WTC11 (cell line): ENCODE data around the gene SULT6B1. TPM values are rescaled to one million over a fixed set of nuclear protein-coding genes. Genes with fewer than 3 reads are reported as not detected.

ENCODE experiments used
- ATAC-seq: fragments of 200-7000 bp; cut with Tn5 transposase; 2 replicates; pipeline ENCODE4 v1.10.0; 2021; ENCODE audit warnings: mild to moderate bottlenecking, moderate library complexity
- CTCF ChIA-PET: fragments of 300-600 bp; sonication (Branson Sonifier 250); formaldehyde crosslinking; loops from one replicate; lab custom pipeline; 2021; ENCODE audit warnings: antibody characterized with exemption; lab: Charles Lee
- POLR2A ChIA-PET: fragments of 350-600 bp; sonication (Branson Sonifier 250); formaldehyde crosslinking; loops from one replicate; lab custom pipeline; 2021; ENCODE audit warnings: antibody characterized with exemption; lab: Charles Lee
- DNase-seq: peaks from one replicate; pipeline ENCODE4 v3.0.0; 2021; ENCODE audit warnings: low spot score
- H3K27ac Mint-ChIP-seq: 2 replicates; pipeline ENCODE4 v1.8.0; 2021; ENCODE audit warnings: mixed read lengths
- H3K27me3 Mint-ChIP-seq: 2 replicates; pipeline ENCODE4 v1.8.0; 2021; ENCODE audit warnings: low read depth, mild to moderate bottlenecking, moderate library complexity, mixed read lengths
- H3K36me3 Mint-ChIP-seq: 2 replicates; pipeline ENCODE4 v1.8.0; 2021; ENCODE audit warnings: mixed read lengths
- H3K4me1 Mint-ChIP-seq: 2 replicates; pipeline ENCODE4 v1.8.0; 2022; ENCODE audit warnings: mixed read lengths
- H3K4me3 Mint-ChIP-seq: 2 replicates; pipeline ENCODE4 v1.8.0; 2021; ENCODE audit warnings: mild to moderate bottlenecking, moderate library complexity, mixed read lengths
- H3K9me3 Mint-ChIP-seq: 2 replicates; pipeline ENCODE4 v1.8.0; 2021; ENCODE audit warnings: mixed read lengths
- CBFB ChIP-seq: sonication (generic); formaldehyde crosslinking; IDR thresholded peaks from 2 replicates; pipeline ENCODE4 v1.8.1; 2022; ENCODE audit warnings: mild to moderate bottlenecking, low read depth, missing genetic modification reagents
- ETV6 ChIP-seq: sonication (generic); formaldehyde crosslinking; IDR thresholded peaks from 2 replicates; pipeline ENCODE4 v1.8.1; 2022; ENCODE audit warnings: mild to moderate bottlenecking, missing genetic modification reagents
- FOXP1 ChIP-seq: sonication (generic); formaldehyde crosslinking; IDR thresholded peaks from 2 replicates; pipeline ENCODE4 v1.8.0; 2022; ENCODE audit warnings: missing genetic modification reagents, mild to moderate bottlenecking, moderate library complexity, borderline replicate concordance
- GRHL2 ChIP-seq: fragments of 250-450 bp; sonication (Bioruptor Pico); IDR thresholded peaks from 2 replicates; pipeline ENCODE4 v1.8.0; 2022; ENCODE audit warnings: mild to moderate bottlenecking, moderate library complexity; ENCODE audit not compliant: insufficient replicate concordance, severe bottlenecking
- HMGA2 ChIP-seq: fragments of 250-450 bp; sonication (Bioruptor Pico); IDR thresholded peaks from 2 replicates; pipeline ENCODE4 v1.4.0; 2021; ENCODE audit warnings: mild to moderate bottlenecking, moderate library complexity
- HMGXB4 ChIP-seq: sonication (generic); formaldehyde crosslinking; IDR thresholded peaks from 2 replicates; pipeline ENCODE4 v1.8.1; 2023; ENCODE audit warnings: mild to moderate bottlenecking, moderate library complexity, missing genetic modification reagents
- MAX ChIP-seq: sonication (generic); formaldehyde crosslinking; IDR thresholded peaks from 2 replicates; pipeline ENCODE4 v1.8.0; 2022; ENCODE audit warnings: mild to moderate bottlenecking, missing genetic modification reagents
- OVOL2 ChIP-seq: fragments of 250-450 bp; sonication (Bioruptor Pico); IDR thresholded peaks from 2 replicates; pipeline ENCODE4 v1.9.0; 2021; ENCODE audit warnings: mild to moderate bottlenecking, borderline replicate concordance
- PRRX2 ChIP-seq: fragments of 250-450 bp; sonication (Bioruptor Pico); IDR thresholded peaks from 2 replicates; pipeline ENCODE4 v1.8.0; 2021; ENCODE audit warnings: mild to moderate bottlenecking
- SMAD4 ChIP-seq: sonication (generic); formaldehyde crosslinking; IDR thresholded peaks from 2 replicates; pipeline ENCODE4 v1.8.0; 2022; ENCODE audit warnings: mild to moderate bottlenecking, missing genetic modification reagents
- TP53 ChIP-seq: sonication (generic); formaldehyde crosslinking; IDR thresholded peaks from 2 replicates; pipeline ENCODE4 v1.8.1; 2023; ENCODE audit warnings: mild to moderate bottlenecking, missing genetic modification reagents
- ZBTB21 ChIP-seq: sonication (generic); formaldehyde crosslinking; IDR thresholded peaks from 2 replicates; pipeline ENCODE4 v1.8.1; 2023; ENCODE audit warnings: mild to moderate bottlenecking, missing genetic modification reagents, borderline replicate concordance
- ZNF317 ChIP-seq: sonication (generic); formaldehyde crosslinking; IDR thresholded peaks from 2 replicates; pipeline ENCODE4 v1.8.1; 2023; ENCODE audit warnings: low read depth, mild to moderate bottlenecking, moderate library complexity, missing genetic modification reagents, borderline replicate concordance
- ZNF416 ChIP-seq: fragments of 250-450 bp; sonication (Bioruptor Pico); IDR thresholded peaks from 2 replicates; pipeline ENCODE4 v1.9.0; 2021; ENCODE audit warnings: mild to moderate bottlenecking, inconsistent platforms
- ZNF423 ChIP-seq: fragments of 250-450 bp; sonication (Bioruptor Pico); IDR thresholded peaks from 2 replicates; pipeline ENCODE4 v2.1.2; 2022; ENCODE audit warnings: mild to moderate bottlenecking, moderate library complexity
- total RNA-seq: library from RNA; stranded (reverse); gene quantifications from 3 replicates; pipeline ENCODE4 v1.2.3, GENCODE V29; 2021
- TF ChIP-seq, protein P1 (sequence below): sonication (generic); formaldehyde crosslinking; IDR thresholded peaks from 2 replicates; pipeline ENCODE4 v1.8.0; 2023; ENCODE audit warnings: missing genetic modification reagents
- TF ChIP-seq, protein P2 (sequence below): sonication (generic); formaldehyde crosslinking; IDR thresholded peaks from 2 replicates; pipeline ENCODE4 v1.8.1; 2023; ENCODE audit warnings: mild to moderate bottlenecking, missing genetic modification reagents, borderline replicate concordance
- TF ChIP-seq, protein P3 (sequence below): fragments of 250-450 bp; sonication (Bioruptor Pico); IDR thresholded peaks from 2 replicates; pipeline ENCODE4 v1.9.0; 2021; ENCODE audit warnings: mild to moderate bottlenecking
- TF ChIP-seq, protein P4 (sequence below): sonication (generic); formaldehyde crosslinking; IDR thresholded peaks from 2 replicates; pipeline ENCODE4 v1.8.1; 2022; ENCODE audit warnings: low read depth, mild to moderate bottlenecking, moderate library complexity, missing genetic modification reagents, borderline replicate concordance
- TF ChIP-seq, protein P5 (sequence below): sonication (generic); formaldehyde crosslinking; IDR thresholded peaks from 2 replicates; pipeline ENCODE4 v1.8.1; 2023; ENCODE audit warnings: mild to moderate bottlenecking, missing genetic modification reagents, moderate library complexity
- TF ChIP-seq, protein P6 (sequence below): sonication (generic); formaldehyde crosslinking; IDR thresholded peaks from 2 replicates; pipeline ENCODE4 v1.8.1; 2023; ENCODE audit warnings: mild to moderate bottlenecking, missing genetic modification reagents
- TF ChIP-seq, protein P7 (sequence below): fragments of 250-450 bp; sonication (Bioruptor Pico); conservative IDR thresholded peaks from 2 replicates; pipeline ENCODE4 v1.9.0; 2021; ENCODE audit warnings: mild to moderate bottlenecking

The SULT6B1 gene
- total RNA-seq, 1 experiment from 2014 or later, result not detected

DNA sequence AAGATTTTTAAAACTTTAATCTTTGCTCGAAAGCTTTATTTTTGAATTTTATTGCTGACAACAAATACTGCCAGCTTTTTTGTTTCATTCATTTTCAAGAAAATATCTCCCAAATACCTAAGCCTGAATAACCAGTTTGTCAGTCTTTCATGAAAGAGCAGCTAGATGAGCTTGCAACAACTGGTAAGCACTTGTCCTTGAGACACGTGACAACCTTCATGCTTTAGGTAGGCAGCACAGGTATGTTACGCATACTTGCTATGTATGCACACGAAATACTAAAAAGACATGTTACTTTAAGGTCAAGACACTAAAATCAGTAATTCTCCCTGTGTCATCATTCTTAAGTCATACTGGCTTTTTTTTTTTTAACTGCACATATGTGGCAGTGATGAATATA, 30.6 kb upstream of the SULT6B1 start (continued):
- TF ChIP-seq, protein P1, sequence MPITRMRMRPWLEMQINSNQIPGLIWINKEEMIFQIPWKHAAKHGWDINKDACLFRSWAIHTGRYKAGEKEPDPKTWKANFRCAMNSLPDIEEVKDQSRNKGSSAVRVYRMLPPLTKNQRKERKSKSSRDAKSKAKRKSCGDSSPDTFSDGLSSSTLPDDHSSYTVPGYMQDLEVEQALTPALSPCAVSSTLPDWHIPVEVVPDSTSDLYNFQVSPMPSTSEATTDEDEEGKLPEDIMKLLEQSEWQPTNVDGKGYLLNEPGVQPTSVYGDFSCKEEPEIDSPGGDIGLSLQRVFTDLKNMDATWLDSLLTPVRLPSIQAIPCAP (CRISPR knock-in tag), result no peak
- TF ChIP-seq, protein P2, sequence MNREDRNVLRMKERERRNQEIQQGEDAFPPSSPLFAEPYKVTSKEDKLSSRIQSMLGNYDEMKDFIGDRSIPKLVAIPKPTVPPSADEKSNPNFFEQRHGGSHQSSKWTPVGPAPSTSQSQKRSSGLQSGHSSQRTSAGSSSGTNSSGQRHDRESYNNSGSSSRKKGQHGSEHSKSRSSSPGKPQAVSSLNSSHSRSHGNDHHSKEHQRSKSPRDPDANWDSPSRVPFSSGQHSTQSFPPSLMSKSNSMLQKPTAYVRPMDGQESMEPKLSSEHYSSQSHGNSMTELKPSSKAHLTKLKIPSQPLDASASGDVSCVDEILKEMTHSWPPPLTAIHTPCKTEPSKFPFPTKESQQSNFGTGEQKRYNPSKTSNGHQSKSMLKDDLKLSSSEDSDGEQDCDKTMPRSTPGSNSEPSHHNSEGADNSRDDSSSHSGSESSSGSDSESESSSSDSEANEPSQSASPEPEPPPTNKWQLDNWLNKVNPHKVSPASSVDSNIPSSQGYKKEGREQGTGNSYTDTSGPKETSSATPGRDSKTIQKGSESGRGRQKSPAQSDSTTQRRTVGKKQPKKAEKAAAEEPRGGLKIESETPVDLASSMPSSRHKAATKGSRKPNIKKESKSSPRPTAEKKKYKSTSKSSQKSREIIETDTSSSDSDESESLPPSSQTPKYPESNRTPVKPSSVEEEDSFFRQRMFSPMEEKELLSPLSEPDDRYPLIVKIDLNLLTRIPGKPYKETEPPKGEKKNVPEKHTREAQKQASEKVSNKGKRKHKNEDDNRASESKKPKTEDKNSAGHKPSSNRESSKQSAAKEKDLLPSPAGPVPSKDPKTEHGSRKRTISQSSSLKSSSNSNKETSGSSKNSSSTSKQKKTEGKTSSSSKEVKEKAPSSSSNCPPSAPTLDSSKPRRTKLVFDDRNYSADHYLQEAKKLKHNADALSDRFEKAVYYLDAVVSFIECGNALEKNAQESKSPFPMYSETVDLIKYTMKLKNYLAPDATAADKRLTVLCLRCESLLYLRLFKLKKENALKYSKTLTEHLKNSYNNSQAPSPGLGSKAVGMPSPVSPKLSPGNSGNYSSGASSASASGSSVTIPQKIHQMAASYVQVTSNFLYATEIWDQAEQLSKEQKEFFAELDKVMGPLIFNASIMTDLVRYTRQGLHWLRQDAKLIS, result no peak
- TF ChIP-seq ZNF423 (CRISPR knock-in tag), result no peak
- TF ChIP-seq, protein P3, sequence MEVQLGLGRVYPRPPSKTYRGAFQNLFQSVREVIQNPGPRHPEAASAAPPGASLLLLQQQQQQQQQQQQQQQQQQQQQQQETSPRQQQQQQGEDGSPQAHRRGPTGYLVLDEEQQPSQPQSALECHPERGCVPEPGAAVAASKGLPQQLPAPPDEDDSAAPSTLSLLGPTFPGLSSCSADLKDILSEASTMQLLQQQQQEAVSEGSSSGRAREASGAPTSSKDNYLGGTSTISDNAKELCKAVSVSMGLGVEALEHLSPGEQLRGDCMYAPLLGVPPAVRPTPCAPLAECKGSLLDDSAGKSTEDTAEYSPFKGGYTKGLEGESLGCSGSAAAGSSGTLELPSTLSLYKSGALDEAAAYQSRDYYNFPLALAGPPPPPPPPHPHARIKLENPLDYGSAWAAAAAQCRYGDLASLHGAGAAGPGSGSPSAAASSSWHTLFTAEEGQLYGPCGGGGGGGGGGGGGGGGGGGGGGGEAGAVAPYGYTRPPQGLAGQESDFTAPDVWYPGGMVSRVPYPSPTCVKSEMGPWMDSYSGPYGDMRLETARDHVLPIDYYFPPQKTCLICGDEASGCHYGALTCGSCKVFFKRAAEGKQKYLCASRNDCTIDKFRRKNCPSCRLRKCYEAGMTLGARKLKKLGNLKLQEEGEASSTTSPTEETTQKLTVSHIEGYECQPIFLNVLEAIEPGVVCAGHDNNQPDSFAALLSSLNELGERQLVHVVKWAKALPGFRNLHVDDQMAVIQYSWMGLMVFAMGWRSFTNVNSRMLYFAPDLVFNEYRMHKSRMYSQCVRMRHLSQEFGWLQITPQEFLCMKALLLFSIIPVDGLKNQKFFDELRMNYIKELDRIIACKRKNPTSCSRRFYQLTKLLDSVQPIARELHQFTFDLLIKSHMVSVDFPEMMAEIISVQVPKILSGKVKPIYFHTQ (CRISPR knock-in tag), result no peak
- no peak for TF ChIP-seq GRHL2 (CRISPR knock-in tag)
- no peak for TF ChIP-seq TP53 (CRISPR knock-in tag)
- TF ChIP-seq HMGA2 (CRISPR knock-in tag), result no peak

DNA sequence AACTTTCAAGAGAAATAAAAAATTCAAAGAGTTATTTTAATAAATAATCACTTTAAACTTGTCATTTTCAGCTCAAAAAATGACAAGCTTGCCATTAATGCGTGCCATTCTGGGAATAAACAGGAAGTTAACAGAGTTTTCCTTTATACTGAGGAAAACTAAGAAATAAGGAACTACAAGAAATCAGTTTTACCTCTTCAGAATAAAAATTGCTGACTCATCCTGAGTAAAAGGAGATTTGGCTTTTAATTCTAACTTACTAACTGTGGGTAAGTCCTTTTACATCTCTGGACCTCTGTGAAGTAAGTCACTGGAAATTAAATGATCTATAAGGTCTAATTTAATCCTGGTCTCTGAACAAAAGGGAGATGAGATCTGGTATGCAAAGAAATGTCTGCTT, 26.8 kb upstream of the SULT6B1 start:
- Mint-ChIP-seq H3K27me3 (no peaks in the 10 kb centered on the region), H3K36me3 (peaks cover 91% of the 10 kb centered on the region), H3K4me1 (peaks cover 9% of the 10 kb centered on the region), H3K9me3 (peaks cover 7% of the 10 kb centered on the region), H3K27ac (peak overlapping the region; percentile 67; the same call in 1 of the 2 replicates), H3K4me3 (no peak overlapping the region)
- DNase-seq (no peak), ATAC-seq (no peak)
- ChIA-PET CTCF (no interaction called here), POLR2A (no interaction called here)
- TF ChIP-seq CBFB (CRISPR knock-in tag), result no peak
- no peak for TF ChIP-seq OVOL2 (CRISPR knock-in tag)
- TF ChIP-seq, protein P4, sequence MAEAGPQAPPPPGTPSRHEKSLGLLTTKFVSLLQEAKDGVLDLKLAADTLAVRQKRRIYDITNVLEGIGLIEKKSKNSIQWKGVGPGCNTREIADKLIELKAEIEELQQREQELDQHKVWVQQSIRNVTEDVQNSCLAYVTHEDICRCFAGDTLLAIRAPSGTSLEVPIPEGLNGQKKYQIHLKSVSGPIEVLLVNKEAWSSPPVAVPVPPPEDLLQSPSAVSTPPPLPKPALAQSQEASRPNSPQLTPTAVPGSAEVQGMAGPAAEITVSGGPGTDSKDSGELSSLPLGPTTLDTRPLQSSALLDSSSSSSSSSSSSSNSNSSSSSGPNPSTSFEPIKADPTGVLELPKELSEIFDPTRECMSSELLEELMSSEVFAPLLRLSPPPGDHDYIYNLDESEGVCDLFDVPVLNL (CRISPR knock-in tag), result no peak
- no peak for TF ChIP-seq HMGXB4 (CRISPR knock-in tag)
- TF ChIP-seq PRRX2, result no peak
- no peak for TF ChIP-seq ZNF416 (CRISPR knock-in tag)
- TF ChIP-seq, protein P5, sequence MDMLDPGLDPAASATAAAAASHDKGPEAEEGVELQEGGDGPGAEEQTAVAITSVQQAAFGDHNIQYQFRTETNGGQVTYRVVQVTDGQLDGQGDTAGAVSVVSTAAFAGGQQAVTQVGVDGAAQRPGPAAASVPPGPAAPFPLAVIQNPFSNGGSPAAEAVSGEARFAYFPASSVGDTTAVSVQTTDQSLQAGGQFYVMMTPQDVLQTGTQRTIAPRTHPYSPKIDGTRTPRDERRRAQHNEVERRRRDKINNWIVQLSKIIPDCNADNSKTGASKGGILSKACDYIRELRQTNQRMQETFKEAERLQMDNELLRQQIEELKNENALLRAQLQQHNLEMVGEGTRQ (CRISPR knock-in tag), result no peak
- TF ChIP-seq MAX (CRISPR knock-in tag), result no peak
- no peak for TF ChIP-seq SMAD4 (CRISPR knock-in tag)
- TF ChIP-seq, protein P6, sequence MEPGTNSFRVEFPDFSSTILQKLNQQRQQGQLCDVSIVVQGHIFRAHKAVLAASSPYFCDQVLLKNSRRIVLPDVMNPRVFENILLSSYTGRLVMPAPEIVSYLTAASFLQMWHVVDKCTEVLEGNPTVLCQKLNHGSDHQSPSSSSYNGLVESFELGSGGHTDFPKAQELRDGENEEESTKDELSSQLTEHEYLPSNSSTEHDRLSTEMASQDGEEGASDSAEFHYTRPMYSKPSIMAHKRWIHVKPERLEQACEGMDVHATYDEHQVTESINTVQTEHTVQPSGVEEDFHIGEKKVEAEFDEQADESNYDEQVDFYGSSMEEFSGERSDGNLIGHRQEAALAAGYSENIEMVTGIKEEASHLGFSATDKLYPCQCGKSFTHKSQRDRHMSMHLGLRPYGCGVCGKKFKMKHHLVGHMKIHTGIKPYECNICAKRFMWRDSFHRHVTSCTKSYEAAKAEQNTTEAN (CRISPR knock-in tag), result no peak
- no peak for TF ChIP-seq ZNF317 (CRISPR knock-in tag)
- no peak for TF ChIP-seq FOXP1 (CRISPR knock-in tag)
- no peak for TF ChIP-seq ZBTB21 (CRISPR knock-in tag)
- TF ChIP-seq ETV6 (CRISPR knock-in tag), result no peak
- TF ChIP-seq, protein P7, sequence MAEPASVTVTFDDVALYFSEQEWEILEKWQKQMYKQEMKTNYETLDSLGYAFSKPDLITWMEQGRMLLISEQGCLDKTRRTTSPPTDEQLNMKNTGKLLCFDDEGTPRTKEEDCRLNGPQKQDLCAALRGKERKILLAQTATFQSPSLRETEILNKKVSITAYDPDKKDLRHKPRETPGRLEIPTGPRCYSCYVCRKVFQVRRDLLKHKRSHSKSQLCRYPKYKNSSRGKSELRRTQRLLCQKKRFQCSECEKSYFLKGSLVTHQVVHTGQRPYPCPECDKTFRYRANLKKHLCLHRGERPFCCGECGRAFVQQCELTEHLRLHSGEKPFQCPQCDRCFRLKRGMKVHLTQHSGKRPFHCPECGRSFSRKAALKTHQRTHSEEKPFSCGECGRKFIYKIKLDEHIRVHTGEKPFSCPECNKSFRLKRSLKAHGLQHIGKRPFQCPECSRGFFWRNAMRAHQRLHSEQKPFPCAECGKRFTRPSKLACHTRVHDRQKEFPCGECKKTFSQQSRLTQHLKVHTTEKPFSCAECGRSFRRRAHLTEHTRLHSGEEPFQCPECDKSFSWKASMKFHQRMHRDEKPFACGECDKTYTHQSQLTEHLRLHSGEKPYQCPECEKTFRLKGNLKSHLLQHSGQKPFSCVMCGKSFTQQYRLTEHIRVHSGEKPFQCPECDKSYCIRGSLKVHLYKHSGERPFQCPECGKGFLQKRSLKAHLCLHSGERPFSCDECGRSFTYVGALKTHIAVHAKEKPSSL, result no peak
